GM20000 (cell line): ENCODE measurements around the gene GPC1.

ENCODE experiments used
- DNase-seq: peaks from one replicate; pipeline ENCODE4 v3.0.0; 2012; ENCODE audit warnings: low spot score
- TF ChIP-seq, protein P1 (sequence below): IDR thresholded peaks from 2 replicates; pipeline ENCODE4 v1.5.1; 2012; ENCODE audit warnings: mild to moderate bottlenecking, control low read depth; ENCODE audit errors: extremely low read depth, missing control alignments

Gene GPC1

GRCh38 chr2:240500561-240501423 lies 65.3 kb downstream of the GPC1 start:
- TF ChIP-seq, protein P1, sequence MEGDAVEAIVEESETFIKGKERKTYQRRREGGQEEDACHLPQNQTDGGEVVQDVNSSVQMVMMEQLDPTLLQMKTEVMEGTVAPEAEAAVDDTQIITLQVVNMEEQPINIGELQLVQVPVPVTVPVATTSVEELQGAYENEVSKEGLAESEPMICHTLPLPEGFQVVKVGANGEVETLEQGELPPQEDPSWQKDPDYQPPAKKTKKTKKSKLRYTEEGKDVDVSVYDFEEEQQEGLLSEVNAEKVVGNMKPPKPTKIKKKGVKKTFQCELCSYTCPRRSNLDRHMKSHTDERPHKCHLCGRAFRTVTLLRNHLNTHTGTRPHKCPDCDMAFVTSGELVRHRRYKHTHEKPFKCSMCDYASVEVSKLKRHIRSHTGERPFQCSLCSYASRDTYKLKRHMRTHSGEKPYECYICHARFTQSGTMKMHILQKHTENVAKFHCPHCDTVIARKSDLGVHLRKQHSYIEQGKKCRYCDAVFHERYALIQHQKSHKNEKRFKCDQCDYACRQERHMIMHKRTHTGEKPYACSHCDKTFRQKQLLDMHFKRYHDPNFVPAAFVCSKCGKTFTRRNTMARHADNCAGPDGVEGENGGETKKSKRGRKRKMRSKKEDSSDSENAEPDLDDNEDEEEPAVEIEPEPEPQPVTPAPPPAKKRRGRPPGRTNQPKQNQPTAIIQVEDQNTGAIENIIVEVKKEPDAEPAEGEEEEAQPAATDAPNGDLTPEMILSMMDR = no peak
- DNase-seq = no peak

GRCh38 chr2:240501531-240501991 lies 66.1 kb downstream of the GPC1 start:
- TF ChIP-seq, protein P1 = no peak
- no peak for DNase-seq

DNA sequence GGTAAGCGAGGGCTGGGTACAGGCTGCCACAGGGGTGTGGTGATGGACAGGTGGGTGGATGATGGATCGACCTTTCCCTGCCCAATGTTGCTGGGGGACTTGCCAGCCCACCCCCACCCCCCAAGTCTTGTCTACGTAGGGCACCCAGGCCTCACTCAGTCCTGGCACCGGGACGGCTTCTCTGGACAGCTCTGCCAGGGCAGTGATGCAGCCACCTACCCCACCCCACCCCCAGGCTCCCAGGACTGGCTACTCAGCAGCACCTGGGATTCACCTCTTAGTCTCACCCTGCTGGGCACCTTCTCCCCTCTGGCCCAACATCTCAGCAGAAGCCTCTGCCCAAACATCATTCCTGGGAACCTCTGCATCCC lies 66.6 kb downstream of the GPC1 start:
- TF ChIP-seq, protein P1 = no peak
- DNase-seq = no peak

GRCh38 chr2:240502430-240503121 lies 67.1 kb downstream of the GPC1 start:
- no peak for DNase-seq
- TF ChIP-seq, protein P1 = no peak

DNA sequence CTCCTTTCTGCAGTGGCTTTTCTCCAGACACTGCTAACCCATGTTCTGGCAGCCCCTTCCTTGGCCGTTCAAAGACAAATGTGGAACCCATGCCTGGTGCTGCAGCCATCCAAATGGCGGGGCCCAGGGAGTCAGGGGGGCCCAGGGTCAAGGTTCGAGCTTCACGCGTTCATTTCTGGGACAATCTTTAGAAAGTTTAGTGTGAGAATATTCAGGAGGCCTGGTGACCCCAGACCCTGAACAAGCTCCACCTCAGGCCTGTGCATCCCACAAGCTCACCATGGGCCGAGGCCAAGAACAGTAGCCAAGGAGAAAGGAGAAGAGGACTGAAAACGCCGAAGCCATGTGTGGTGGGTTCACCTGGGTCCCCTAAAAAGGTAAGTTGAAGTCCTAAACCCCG lies 67.9 kb downstream of the GPC1 start:
- DNase-seq = no peak
- TF ChIP-seq, protein P1 = no peak

DNA sequence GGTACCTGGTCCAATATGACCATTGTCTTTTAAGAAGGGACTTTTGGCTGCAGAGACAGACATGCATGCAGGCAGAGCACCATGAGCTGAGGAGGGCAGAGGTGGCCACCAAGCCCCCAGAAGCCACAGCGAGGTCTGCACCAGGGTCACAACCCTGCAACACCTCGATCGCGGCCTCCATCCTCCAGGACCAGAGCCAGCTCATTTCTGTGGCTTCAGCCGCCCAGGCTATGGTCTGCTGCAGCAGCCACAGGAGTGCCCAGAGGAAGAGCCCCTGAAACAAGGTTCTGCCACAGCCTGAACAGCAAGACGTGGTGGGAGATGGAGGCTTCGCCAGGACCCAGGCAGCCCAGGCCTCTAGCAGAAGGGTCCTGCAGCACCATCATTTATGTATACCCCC lies 68.4 kb downstream of the GPC1 start:
- TF ChIP-seq, protein P1 = no peak
- DNase-seq = no peak

GRCh38 chr2:240505910-240506309 lies 70.4 kb downstream of the GPC1 start:
- DNase-seq = no peak

More at GRCh38 chr2:240505910-240506309, 70.4 kb downstream of the GPC1 start:
- TF ChIP-seq, protein P1 = no peak
